K562 (cell line): Measurements from ENCODE around the gene NR1H3. TPM values are rescaled to one million over a fixed set of nuclear protein-coding genes. Genes with fewer than 3 reads are reported as not detected.

Source experiments
- ARHGAP35 ChIP-seq: fragments of 450-650 bp; IDR thresholded peaks from 2 replicates; pipeline ENCODE4 v1.6.1; 2018; ENCODE audit not compliant: partially characterized antibody
- ARID2 ChIP-seq: fragments of 450-650 bp; IDR thresholded peaks from 2 replicates; pipeline ENCODE4 v1.6.1; 2017; ENCODE audit warnings: antibody characterized with exemption, mild to moderate bottlenecking
- DACH1 ChIP-seq: fragments of 450-650 bp; IDR thresholded peaks from 2 replicates; pipeline ENCODE4 v1.6.1; 2018; ENCODE audit not compliant: partially characterized antibody
- HMGN3 ChIP-seq: IDR thresholded peaks from 2 replicates; pipeline ENCODE4 v1.6.1; 2011; ENCODE audit warnings: borderline replicate concordance, low read depth, mild to moderate bottlenecking, mixed read lengths, low read length; ENCODE audit not compliant: insufficient read length; ENCODE audit errors: extremely low read depth
- KDM5B ChIP-seq: fragments of 200-600 bp; sonication (generic); IDR thresholded peaks from 2 replicates; pipeline ENCODE4 v1.6.1; 2012; ENCODE audit warnings: low read depth, mild to moderate bottlenecking, moderate library complexity, low read length, control low read depth, inconsistent platforms; ENCODE audit not compliant: insufficient replicate concordance
- KLF16 ChIP-seq: IDR thresholded peaks from 2 replicates; pipeline ENCODE4 v1.6.1; 2016; ENCODE audit warnings: antibody characterized with exemption
- MTA1 ChIP-seq: fragments of 450-650 bp; IDR thresholded peaks from 2 replicates; pipeline ENCODE4 v1.6.1; 2017; ENCODE audit warnings: borderline replicate concordance
- POLR2B ChIP-seq: fragments of 450-650 bp; IDR thresholded peaks from 2 replicates; pipeline ENCODE4 v1.6.1; 2018; ENCODE audit warnings: low read depth; ENCODE audit not compliant: partially characterized antibody
- RBM15 ChIP-seq: fragments of 200-400 bp; formaldehyde crosslinking; IDR thresholded peaks from 2 replicates; pipeline ENCODE4 v1.6.1; 2018; ENCODE audit warnings: mild to moderate bottlenecking, low read length, moderate library complexity; ENCODE audit not compliant: insufficient read depth
- RCOR1 ChIP-seq, 2 experiments: IDR thresholded peaks; 2 replicates each; pipeline ENCODE4 v1.6.1; 2012; ENCODE audit warnings: low read depth in 2 of 2, low read length in 2 of 2, borderline replicate concordance in 1 of 2, improper control_type of control experiment in 1 of 2
- SMARCE1 ChIP-seq: fragments of 450-650 bp; IDR thresholded peaks from 2 replicates; pipeline ENCODE4 v1.7.1; 2016; ENCODE audit warnings: mild to moderate bottlenecking
- SMC3 ChIP-seq: conservative IDR thresholded peaks from 2 replicates; pipeline ENCODE4 v1.6.1; 2011; ENCODE audit warnings: low read depth, low read length, improper control_type of control experiment; ENCODE audit not compliant: insufficient read depth
- TAF9B ChIP-seq: fragments of 450-650 bp; IDR thresholded peaks from 2 replicates; pipeline ENCODE4 v1.6.1; 2018; ENCODE audit warnings: mild to moderate bottlenecking; ENCODE audit not compliant: partially characterized antibody
- TAL1 ChIP-seq: fragments of 450-650 bp; IDR thresholded peaks from 2 replicates; pipeline ENCODE4 v1.6.1; 2016; ENCODE audit warnings: mild to moderate bottlenecking
- ZNF431 ChIP-seq: sonication (generic); formaldehyde crosslinking; IDR thresholded peaks from 2 replicates; pipeline ENCODE4 v1.8.0; 2022; ENCODE audit warnings: mild to moderate bottlenecking, missing genetic modification reagents
- ZNF77 ChIP-seq: fragments of 250-450 bp; sonication (Bioruptor Pico); IDR thresholded peaks from 2 replicates; pipeline ENCODE4 v1.5.0; 2020
- ZNF778 ChIP-seq: fragments of 450-650 bp; formaldehyde crosslinking; IDR thresholded peaks from 2 replicates; pipeline ENCODE4 v1.4.0; 2020; ENCODE audit warnings: mild to moderate bottlenecking, moderate library complexity
- polyA plus RNA-seq, 8 experiments: library from polyadenylated mRNA; depleted of rRNA in 4 of 8; stranded (reverse) in 5 of 8; unstranded in 3 of 8; fragments of >200 nt; fragmentation: Nextera tagmentation in 2 of 8; fragmentation: Illumina TruSeq in 1 of 8; extraction: Ambion mirVana in 2 of 8; extraction: Trizol in 1 of 8; gene quantifications; 2 replicates each; pipeline versions ENCODE4 v1.2.1 to v1.2.3, GENCODE V29; 2011 to 2014; ENCODE audit warnings: inconsistent platforms in 1 of 8, missing spikeins in 1 of 8
- total RNA-seq, 7 experiments: library from RNA; depleted of rRNA in 6 of 7; stranded (reverse); fragments of >200 nt in 6 of 7; fragmentation: Illumina TruSeq in 2 of 7; extraction: Trizol in 2 of 7; gene quantifications; 2 replicates each; pipeline versions ENCODE4 v1.2.1 to v1.2.3, GENCODE V29; 2011 to 2021; ENCODE audit warnings: low replicate concordance in 1 of 7
- TF ChIP-seq, protein P1 (sequence below): IDR thresholded peaks from 3 replicates; pipeline ENCODE4 v1.6.1; 2011; ENCODE audit warnings: borderline replicate concordance, mild to moderate bottlenecking, moderate library complexity; ENCODE audit not compliant: insufficient read length; ENCODE audit errors: extremely low read depth
- TF ChIP-seq, protein P2 (sequence below): fragments of 200-800 bp; sonication (Bioruptor generic); IDR thresholded peaks from 2 replicates; pipeline ENCODE4 v1.6.1; 2017; ENCODE audit warnings: missing genetic modification characterization, missing compliant biosample characterization
- TF ChIP-seq, protein P3 (sequence below): fragments of 450-650 bp; formaldehyde crosslinking; IDR thresholded peaks from 2 replicates; pipeline ENCODE4 v1.4.0; 2022; ENCODE audit warnings: missing genetic modification characterization
- TF ChIP-seq, protein P4 (sequence below): fragments of 250-450 bp; sonication (Bioruptor Pico); IDR thresholded peaks from 2 replicates; pipeline ENCODE4 v1.4.0; 2020; ENCODE audit warnings: mild to moderate bottlenecking

Gene NR1H3
- total and polyA plus RNA-seq, 9 of the 15 experiments (the other 6 are each of a cell fraction or from before 2014, with no cell fraction given): 8.2 to 26.0 (median 11.9) TPM

DNA sequence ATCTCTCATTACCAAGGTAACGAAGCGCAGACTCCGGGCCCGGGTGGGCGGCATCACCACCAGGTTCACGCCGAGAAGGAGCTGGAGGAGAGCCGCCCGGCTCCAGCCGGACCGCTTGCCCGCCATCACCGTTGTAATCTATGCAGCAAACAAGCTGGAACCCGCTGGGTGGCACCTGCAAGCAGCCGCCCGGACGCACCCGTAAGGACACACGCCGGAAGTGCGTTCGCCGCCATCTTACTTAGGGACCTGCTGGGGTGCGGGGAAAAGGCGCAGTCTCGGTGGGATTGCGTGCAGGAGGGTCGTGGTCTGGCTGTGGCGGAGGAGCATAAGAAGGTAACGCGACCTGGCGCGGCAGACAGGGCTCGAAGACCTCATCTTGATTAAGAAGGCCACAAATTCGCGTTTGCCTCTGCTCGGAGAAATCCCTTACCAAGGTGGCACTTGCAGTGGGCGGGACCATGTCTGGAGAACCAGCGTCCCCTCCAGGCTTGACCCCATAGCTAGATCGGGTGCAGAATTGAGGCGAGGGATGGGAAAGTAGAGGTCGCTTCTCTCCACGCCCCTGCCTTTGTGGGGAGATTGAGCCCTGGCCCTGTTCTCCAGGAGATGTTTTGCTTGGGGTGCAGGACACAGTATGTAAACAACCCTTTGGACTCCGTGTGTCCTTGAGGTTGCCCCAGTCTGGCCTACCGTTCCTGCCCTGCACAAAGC lies 9.0 kb upstream of the NR1H3 start, which contains the start of gene ACP2 (continued):
- peak; percentile 61 for TF ChIP-seq HMGN3
- no peak for TF ChIP-seq SMARCE1
- TF ChIP-seq MTA1: peak; percentile 59; the same call in 1 of the 2 replicates
- no peak; the same call in 1 of the 2 replicates for TF ChIP-seq TAL1
- peak; percentile 97 for TF ChIP-seq TAF9B
- no peak for TF ChIP-seq DACH1
- TF ChIP-seq KLF16: no peak
- TF ChIP-seq, protein P1, sequence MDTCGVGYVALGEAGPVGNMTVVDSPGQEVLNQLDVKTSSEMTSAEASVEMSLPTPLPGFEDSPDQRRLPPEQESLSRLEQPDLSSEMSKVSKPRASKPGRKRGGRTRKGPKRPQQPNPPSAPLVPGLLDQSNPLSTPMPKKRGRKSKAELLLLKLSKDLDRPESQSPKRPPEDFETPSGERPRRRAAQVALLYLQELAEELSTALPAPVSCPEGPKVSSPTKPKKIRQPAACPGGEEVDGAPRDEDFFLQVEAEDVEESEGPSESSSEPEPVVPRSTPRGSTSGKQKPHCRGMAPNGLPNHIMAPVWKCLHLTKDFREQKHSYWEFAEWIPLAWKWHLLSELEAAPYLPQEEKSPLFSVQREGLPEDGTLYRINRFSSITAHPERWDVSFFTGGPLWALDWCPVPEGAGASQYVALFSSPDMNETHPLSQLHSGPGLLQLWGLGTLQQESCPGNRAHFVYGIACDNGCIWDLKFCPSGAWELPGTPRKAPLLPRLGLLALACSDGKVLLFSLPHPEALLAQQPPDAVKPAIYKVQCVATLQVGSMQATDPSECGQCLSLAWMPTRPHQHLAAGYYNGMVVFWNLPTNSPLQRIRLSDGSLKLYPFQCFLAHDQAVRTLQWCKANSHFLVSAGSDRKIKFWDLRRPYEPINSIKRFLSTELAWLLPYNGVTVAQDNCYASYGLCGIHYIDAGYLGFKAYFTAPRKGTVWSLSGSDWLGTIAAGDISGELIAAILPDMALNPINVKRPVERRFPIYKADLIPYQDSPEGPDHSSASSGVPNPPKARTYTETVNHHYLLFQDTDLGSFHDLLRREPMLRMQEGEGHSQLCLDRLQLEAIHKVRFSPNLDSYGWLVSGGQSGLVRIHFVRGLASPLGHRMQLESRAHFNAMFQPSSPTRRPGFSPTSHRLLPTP: no peak
- TF ChIP-seq ZNF431 (CRISPR knock-in tag): no peak
- TF ChIP-seq RBM15: no peak
- TF ChIP-seq, protein P2, sequence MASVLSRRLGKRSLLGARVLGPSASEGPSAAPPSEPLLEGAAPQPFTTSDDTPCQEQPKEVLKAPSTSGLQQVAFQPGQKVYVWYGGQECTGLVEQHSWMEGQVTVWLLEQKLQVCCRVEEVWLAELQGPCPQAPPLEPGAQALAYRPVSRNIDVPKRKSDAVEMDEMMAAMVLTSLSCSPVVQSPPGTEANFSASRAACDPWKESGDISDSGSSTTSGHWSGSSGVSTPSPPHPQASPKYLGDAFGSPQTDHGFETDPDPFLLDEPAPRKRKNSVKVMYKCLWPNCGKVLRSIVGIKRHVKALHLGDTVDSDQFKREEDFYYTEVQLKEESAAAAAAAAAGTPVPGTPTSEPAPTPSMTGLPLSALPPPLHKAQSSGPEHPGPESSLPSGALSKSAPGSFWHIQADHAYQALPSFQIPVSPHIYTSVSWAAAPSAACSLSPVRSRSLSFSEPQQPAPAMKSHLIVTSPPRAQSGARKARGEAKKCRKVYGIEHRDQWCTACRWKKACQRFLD (CRISPR knock-in tag): 0 out of 2 replicates have a peak, but pooled peaks have one; percentile 58
- TF ChIP-seq ZNF77: no peak
- no peak for TF ChIP-seq ZNF778 (CRISPR knock-in tag)
- TF ChIP-seq, protein P3, sequence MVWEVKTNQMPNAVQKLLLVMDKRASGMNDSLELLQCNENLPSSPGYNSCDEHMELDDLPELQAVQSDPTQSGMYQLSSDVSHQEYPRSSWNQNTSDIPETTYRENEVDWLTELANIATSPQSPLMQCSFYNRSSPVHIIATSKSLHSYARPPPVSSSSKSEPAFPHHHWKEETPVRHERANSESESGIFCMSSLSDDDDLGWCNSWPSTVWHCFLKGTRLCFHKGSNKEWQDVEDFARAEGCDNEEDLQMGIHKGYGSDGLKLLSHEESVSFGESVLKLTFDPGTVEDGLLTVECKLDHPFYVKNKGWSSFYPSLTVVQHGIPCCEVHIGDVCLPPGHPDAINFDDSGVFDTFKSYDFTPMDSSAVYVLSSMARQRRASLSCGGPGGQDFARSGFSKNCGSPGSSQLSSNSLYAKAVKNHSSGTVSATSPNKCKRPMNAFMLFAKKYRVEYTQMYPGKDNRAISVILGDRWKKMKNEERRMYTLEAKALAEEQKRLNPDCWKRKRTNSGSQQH: 0 out of 2 replicates have a peak, but pooled peaks have one; percentile 31
- no peak for TF ChIP-seq ARHGAP35
- no peak for TF ChIP-seq ARID2
- 0 out of 2 replicates have a peak, but pooled peaks have one; percentile 20 for TF ChIP-seq SMC3
- TF ChIP-seq POLR2B: peak; percentile 76
- peak; percentile 94 for TF ChIP-seq KDM5B
- peak in 1 of 2 experiments; percentile 44; a peak in 1 of 4 replicates for TF ChIP-seq RCOR1 (IDR thresholded peaks at IDR 0.05; ENCODE audit: borderline replicate concordance in 1 of 2, low read depth in 2 of 2, low read length in 2 of 2)
- TF ChIP-seq, protein P4, sequence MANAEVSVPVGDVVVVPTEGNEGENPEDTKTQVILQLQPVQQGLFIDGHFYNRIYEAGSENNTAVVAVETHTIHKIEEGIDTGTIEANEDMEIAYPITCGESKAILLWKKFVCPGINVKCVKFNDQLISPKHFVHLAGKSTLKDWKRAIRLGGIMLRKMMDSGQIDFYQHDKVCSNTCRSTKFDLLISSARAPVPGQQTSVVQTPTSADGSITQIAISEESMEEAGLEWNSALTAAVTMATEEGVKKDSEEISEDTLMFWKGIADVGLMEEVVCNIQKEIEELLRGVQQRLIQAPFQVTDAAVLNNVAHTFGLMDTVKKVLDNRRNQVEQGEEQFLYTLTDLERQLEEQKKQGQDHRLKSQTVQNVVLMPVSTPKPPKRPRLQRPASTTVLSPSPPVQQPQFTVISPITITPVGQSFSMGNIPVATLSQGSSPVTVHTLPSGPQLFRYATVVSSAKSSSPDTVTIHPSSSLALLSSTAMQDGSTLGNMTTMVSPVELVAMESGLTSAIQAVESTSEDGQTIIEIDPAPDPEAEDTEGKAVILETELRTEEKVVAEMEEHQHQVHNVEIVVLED (CRISPR knock-in tag): peak; percentile 84
